H1 (cell line): ENCODE measurements around the gene ATP9B. TPM values are rescaled to one million over a fixed set of nuclear protein-coding genes. Genes with fewer than 3 reads are reported as not detected.

Experiments
- CTCF ChIA-PET: fragments of 300-600 bp; sonication (Branson Sonifier 250); formaldehyde crosslinking; loops from one replicate; lab custom pipeline; 2021; ENCODE audit not compliant: partially characterized antibody; lab: Charles Lee
- POLR2A ChIA-PET: fragments of 300-600 bp; sonication (Branson Sonifier 250); formaldehyde crosslinking; loops from one replicate; lab custom pipeline; 2021; ENCODE audit warnings: inconsistent platforms; ENCODE audit not compliant: partially characterized antibody; lab: Charles Lee
- DNase-seq, 2 experiments: peaks; one replicate each; pipeline versions ENCODE4 v3.0.0 to v3.0.0-alpha.2; 2010 to 2022; ENCODE audit warnings: low spot score in 2 of 2, low read depth in 1 of 2, mixed read lengths in 1 of 2
- FAIRE-seq: peaks from 2 replicates; lab custom pipeline; 2011; peaks lifted over from hg19 to GRCh38; lab: Jason Lieb, UNC
- H2AFZ ChIP-seq: 2 replicates; pipeline ENCODE4 v1.8.1; 2012; ENCODE audit warnings: low read length, inconsistent platforms
- H2AK5ac ChIP-seq: 2 replicates; pipeline ENCODE4 v1.6.1; 2013; ENCODE audit warnings: low read depth, low read length
- H2BK120ac ChIP-seq: replicated peaks from 2 replicates; pipeline ENCODE3; 2013; ENCODE audit warnings: low read depth, low read length, inconsistent platforms
- H2BK12ac ChIP-seq: 2 replicates; pipeline ENCODE4 v1.6.1; 2013; ENCODE audit warnings: low read depth, low read length
- H2BK15ac ChIP-seq: 2 replicates; pipeline ENCODE4 v1.6.1; 2013; ENCODE audit warnings: low read length
- H2BK20ac ChIP-seq: 2 replicates; pipeline ENCODE4 v1.6.1; 2013; ENCODE audit warnings: low read length
- H2BK5ac ChIP-seq: 2 replicates; pipeline ENCODE4 v1.6.1; 2013; ENCODE audit warnings: low read depth, low read length
- H3K14ac ChIP-seq: 2 replicates; pipeline ENCODE4 v1.6.1; 2013; ENCODE audit warnings: inconsistent platforms; ENCODE audit not compliant: insufficient read length
- H3K18ac ChIP-seq: 2 replicates; pipeline ENCODE4 v1.6.1; 2013; ENCODE audit warnings: low read length; ENCODE audit errors: extremely low read depth
- H3K23ac ChIP-seq: 2 replicates; pipeline ENCODE4 v1.6.1; 2013; ENCODE audit warnings: inconsistent platforms; ENCODE audit not compliant: insufficient read length
- H3K23me2 ChIP-seq: 2 replicates; pipeline ENCODE4 v1.6.1; 2013; ENCODE audit warnings: low read depth, low read length
- H3K27ac ChIP-seq: 2 replicates; pipeline ENCODE4 v1.6.1; 2011; ENCODE audit warnings: low read depth, low read length, inconsistent platforms
- H3K27me3 ChIP-seq, 4 experiments: replicated peaks in 1 of 4; 1 replicate in 1 of 4; 2 replicates in 3 of 4; pipeline versions ENCODE4 v1.6.1 to v1.8.1; 2011 to 2013; ENCODE audit warnings: low read length in 3 of 4, mild to moderate bottlenecking in 3 of 4, inconsistent platforms in 2 of 4, mixed read lengths in 2 of 4, moderate library complexity in 1 of 4; ENCODE audit not compliant: control insufficient read depth in 3 of 4, insufficient read depth in 3 of 4; ENCODE audit errors: extremely low read depth in 1 of 4
- H3K36me3 ChIP-seq, 4 experiments: 2 replicates each; pipeline versions ENCODE4 v1.6.1 to v1.8.1; 2011 to 2013; ENCODE audit warnings: mild to moderate bottlenecking in 4 of 4, low read length in 3 of 4, moderate library complexity in 2 of 4, control low read depth in 1 of 4, inconsistent platforms in 1 of 4; ENCODE audit not compliant: insufficient read depth in 4 of 4, control insufficient read depth in 2 of 4
- H3K4ac ChIP-seq: replicated peaks from 2 replicates; pipeline ENCODE3; 2013; ENCODE audit warnings: low read length, low read depth, mixed read lengths, inconsistent platforms; ENCODE audit not compliant: insufficient read length
- H3K4me1 ChIP-seq, 4 experiments: replicated peaks in 1 of 4; 1 replicate in 1 of 4; 2 replicates in 3 of 4; pipeline versions ENCODE4 v1.6.1 to v1.8.1; 2011 to 2013; ENCODE audit warnings: low read length in 3 of 4, inconsistent platforms in 2 of 4, mixed read lengths in 1 of 4; ENCODE audit not compliant: insufficient read depth in 4 of 4, control insufficient read depth in 3 of 4
- H3K4me2 ChIP-seq, 2 experiments: 2 replicates each; pipeline versions ENCODE4 v1.6.1 to v1.8.1; 2011 to 2013; ENCODE audit warnings: low read depth in 2 of 2, low read length in 2 of 2, control low read depth in 1 of 2, inconsistent platforms in 1 of 2, mild to moderate bottlenecking in 1 of 2; ENCODE audit not compliant: insufficient read depth in 1 of 2
- H3K4me3 ChIP-seq, 4 experiments: fragments of 200-600, 300-600 bp in 1 of 4; sonication (generic), shearing (Covaris generic), sonication (Bioruptor Twin) in 1 of 4; 2 replicates each; pipeline versions ENCODE4 v1.5.1 to v1.8.1; 2011 to 2016; ENCODE audit warnings: low read length in 4 of 4, low read depth in 3 of 4, control low read depth in 2 of 4, inconsistent platforms in 2 of 4, mild to moderate bottlenecking in 2 of 4, mixed read lengths in 1 of 4, moderate library complexity in 1 of 4; ENCODE audit not compliant: insufficient read depth in 2 of 4; ENCODE audit errors: extremely low read depth in 1 of 4
- H3K56ac ChIP-seq: replicated peaks from 2 replicates; pipeline ENCODE3; 2013; ENCODE audit warnings: low read depth, mild to moderate bottlenecking, mixed read lengths, low read length, inconsistent platforms; ENCODE audit not compliant: insufficient read length
- H3K79me1 ChIP-seq: 2 replicates; pipeline ENCODE4 v1.6.1; 2013; ENCODE audit warnings: low read depth, low read length, control low read depth
- H3K79me2 ChIP-seq, 2 experiments: 2 replicates each; pipeline versions ENCODE4 v1.6.1 to v1.8.1; 2012 to 2013; ENCODE audit warnings: low read length in 2 of 2, mild to moderate bottlenecking in 2 of 2, inconsistent platforms in 1 of 2; ENCODE audit not compliant: insufficient read depth in 2 of 2, control insufficient read depth in 1 of 2
- H3K9ac ChIP-seq, 4 experiments: replicated peaks in 1 of 4; 1 replicate in 1 of 4; 2 replicates in 3 of 4; pipeline versions ENCODE4 v1.6.1 to v1.8.1; 2011 to 2013; ENCODE audit warnings: low read depth in 3 of 4, low read length in 3 of 4, control low read depth in 2 of 4, mild to moderate bottlenecking in 2 of 4, moderate library complexity in 2 of 4, inconsistent platforms in 1 of 4; ENCODE audit errors: extremely low read depth in 1 of 4
- H3K9me3 ChIP-seq, 2 experiments: 2 replicates each; pipeline versions ENCODE4 v1.6.1 to v1.8.1; 2012 to 2013; ENCODE audit warnings: mild to moderate bottlenecking in 2 of 2, moderate library complexity in 2 of 2, control low read depth in 1 of 2, inconsistent platforms in 1 of 2, low read depth in 1 of 2, low read length in 1 of 2, mixed read lengths in 1 of 2; ENCODE audit not compliant: insufficient read depth in 2 of 2
- H4K20me1 ChIP-seq, 2 experiments: replicated peaks in 1 of 2; 2 replicates each; pipeline versions ENCODE3 to v1.8.1; 2011 to 2013; ENCODE audit warnings: inconsistent platforms in 2 of 2, low read length in 2 of 2, mild to moderate bottlenecking in 1 of 2; ENCODE audit not compliant: insufficient read depth in 2 of 2, control insufficient read depth in 1 of 2
- H4K5ac ChIP-seq: 2 replicates; pipeline ENCODE4 v1.6.1; 2013; ENCODE audit warnings: low read length, low read depth, mixed read lengths, inconsistent platforms; ENCODE audit not compliant: insufficient read length
- H4K8ac ChIP-seq: 2 replicates; pipeline ENCODE4 v1.8.0; 2013; ENCODE audit warnings: mild to moderate bottlenecking, moderate library complexity, low read length, inconsistent platforms; ENCODE audit not compliant: insufficient read depth; ENCODE audit errors: extremely low read depth
- H4K91ac ChIP-seq: replicated peaks from 2 replicates; pipeline ENCODE3; 2013; ENCODE audit warnings: low read length, mixed read lengths, inconsistent platforms; ENCODE audit not compliant: insufficient read length
- KDM1A ChIP-seq: fragments of 200-600, 300-600 bp; sonication (generic); IDR thresholded peaks from 2 replicates; pipeline ENCODE4 v1.7.1; 2016; ENCODE audit warnings: mild to moderate bottlenecking, low read length, borderline replicate concordance
- MAFK ChIP-seq: IDR thresholded peaks from 2 replicates; pipeline ENCODE4 v1.6.1; 2012; ENCODE audit warnings: low read depth, mild to moderate bottlenecking, improper control_type of control experiment, low read length
- PHF8 ChIP-seq: fragments of 200-600 bp; sonication (generic); conservative IDR thresholded peaks from 2 replicates; pipeline ENCODE4 v1.7.1; 2012; ENCODE audit warnings: low read depth, mild to moderate bottlenecking, inconsistent platforms, low read length, moderate library complexity
- RNF2 ChIP-seq: fragments of 200-900, 300-1000 bp; sonication (generic); IDR thresholded peaks from 2 replicates; pipeline ENCODE4 v1.7.1; 2016; ENCODE audit warnings: borderline replicate concordance, low read depth, mild to moderate bottlenecking, antibody characterized with exemption, low read length; ENCODE audit not compliant: poor library complexity, severe bottlenecking; ENCODE audit errors: missing control alignments
- TEAD4 ChIP-seq: IDR thresholded peaks from 2 replicates; pipeline ENCODE4 v1.6.1; 2012; ENCODE audit warnings: low read depth, low read length, inconsistent platforms, mixed read lengths
- YY1 ChIP-seq: IDR thresholded peaks from 2 replicates; pipeline ENCODE4 v1.6.1; 2011; ENCODE audit warnings: low read depth, mild to moderate bottlenecking, low read length
- WGBS, 2 experiments: shearing (Covaris generic) in 1 of 2; methylation state at CpG; one replicate each; pipeline versions ENCODE4 v1.1.6 to v1.1.7; 2013 to 2015; ENCODE audit warnings: low lambda C conversion rate in 2 of 2, mixed read lengths in 2 of 2, inconsistent platforms in 1 of 2, low coverage in 1 of 2, missing lambda C conversion rate in 1 of 2; ENCODE audit not compliant: insufficient replicate concordance in 2 of 2, insufficient coverage in 1 of 2, insufficient read length in 1 of 2; ENCODE audit errors: extremely low coverage in 1 of 2, missing lambda C conversion rate in 1 of 2; 5-methylcytosine and 5-hydroxymethylcytosine counted together
- polyA plus RNA-seq, 7 experiments: library from polyadenylated mRNA; depleted of rRNA in 3 of 7; stranded (reverse) in 5 of 7; unstranded in 2 of 7; fragments of >200 nt in 5 of 7; fragments of 200-250 nt in 2 of 7; gene quantifications; 1 replicate in 5 of 7; 2 replicates in 1 of 7; 4 replicates in 1 of 7; pipeline versions ENCODE4 v1.2.1 to v1.2.3, GENCODE V29; 2011 to 2013; ENCODE audit warnings: missing spikeins in 2 of 7, mixed read lengths in 2 of 7
- total RNA-seq: library from RNA; stranded (reverse); fragmentation: NEBNext Ultra II Directional; extraction: Animal tissue kit (Norgen Biotek cat#: 25700); gene quantifications from 2 replicates; pipeline ENCODE4 v1.2.1, GENCODE V29; 2021
- TF ChIP-seq, protein P1 (sequence below), 3 experiments: IDR thresholded peaks; 1 replicate in 2 of 3; 2 replicates in 1 of 3; pipeline versions ENCODE4 v1.5.1 to v1.6.1; 2011; ENCODE audit warnings: low read length in 3 of 3, mild to moderate bottlenecking in 3 of 3, inconsistent platforms in 2 of 3, low read depth in 1 of 3, moderate library complexity in 1 of 3; ENCODE audit not compliant: insufficient read depth in 1 of 3; ENCODE audit errors: control extremely low read depth in 1 of 3
- TF ChIP-seq, protein P2 (sequence below): IDR thresholded peaks from 2 replicates; pipeline ENCODE4 v1.6.1; 2011; ENCODE audit warnings: low read length, improper control_type of control experiment

ATP9B gene
- total and polyA plus RNA-seq, 2 of the 8 experiments (the other 6 are each of a cell fraction or from before 2014, with no cell fraction given) = 15.1 to 21.7 TPM

DNA sequence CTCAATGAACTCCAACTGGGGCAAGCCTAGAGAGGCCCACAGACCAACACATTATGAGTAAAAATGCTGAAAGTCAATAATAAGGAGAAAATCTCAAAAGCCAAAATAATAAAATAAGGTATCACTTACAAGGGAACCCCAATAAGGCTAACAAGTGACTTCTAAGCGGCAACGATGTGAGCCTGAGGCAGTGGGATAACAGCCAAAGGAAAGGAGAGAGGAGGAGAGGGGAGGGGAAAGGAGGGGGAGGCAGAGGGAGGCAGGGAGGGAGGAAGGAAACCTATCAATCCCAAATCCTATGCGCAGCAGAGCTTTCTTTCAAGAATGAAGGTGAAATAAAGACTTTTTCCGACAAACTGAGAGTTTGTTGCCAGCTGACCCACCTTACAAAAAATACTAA, 320.5 kb downstream of the ATP9B start:
- Histone ChIP-seq H3K4ac (no peak overlapping the region), H4K20me1 (peaks cover 0 to 1% of the 10 kb centered on the region in 2 experiments), H3K4me2 (no peak overlapping the region), H2AFZ (no peak overlapping the region), H2BK5ac (no peak overlapping the region), H3K79me2 (no peaks in the 10 kb centered on the region), H2AK5ac (no peak overlapping the region), H2BK15ac (no peak overlapping the region), H3K14ac (no peak overlapping the region), H3K4me1 (peaks cover 0 to 7% (median 3%) of the 10 kb centered on the region in 4 experiments; a peak in 5 of 7 replicates), H3K4me3 (no peak overlapping the region), H4K8ac (no peak overlapping the region), H3K36me3 (no peaks in the 10 kb centered on the region), H4K91ac (no peak overlapping the region), H3K27ac (no peak overlapping the region), H2BK12ac (no peak overlapping the region), H3K27me3 (peaks cover 9 to 31% (median 25%) of the 10 kb centered on the region in 4 experiments), H2BK120ac (no peak overlapping the region), H3K9ac (no peak overlapping the region), H3K9me3 (no peaks in the 10 kb centered on the region), H3K23me2 (no peaks in the 10 kb centered on the region; the same call in 1 of the 2 replicates), H3K23ac (no peak overlapping the region), H3K56ac (no peak overlapping the region), H3K18ac (no peak overlapping the region), H4K5ac (no peak overlapping the region), H2BK20ac (no peak overlapping the region), H3K79me1 (no peaks in the 10 kb centered on the region)
- no peak for TF ChIP-seq PHF8
- no peak for TF ChIP-seq MAFK
- TF ChIP-seq KDM1A = no peak
- TF ChIP-seq, protein P1, sequence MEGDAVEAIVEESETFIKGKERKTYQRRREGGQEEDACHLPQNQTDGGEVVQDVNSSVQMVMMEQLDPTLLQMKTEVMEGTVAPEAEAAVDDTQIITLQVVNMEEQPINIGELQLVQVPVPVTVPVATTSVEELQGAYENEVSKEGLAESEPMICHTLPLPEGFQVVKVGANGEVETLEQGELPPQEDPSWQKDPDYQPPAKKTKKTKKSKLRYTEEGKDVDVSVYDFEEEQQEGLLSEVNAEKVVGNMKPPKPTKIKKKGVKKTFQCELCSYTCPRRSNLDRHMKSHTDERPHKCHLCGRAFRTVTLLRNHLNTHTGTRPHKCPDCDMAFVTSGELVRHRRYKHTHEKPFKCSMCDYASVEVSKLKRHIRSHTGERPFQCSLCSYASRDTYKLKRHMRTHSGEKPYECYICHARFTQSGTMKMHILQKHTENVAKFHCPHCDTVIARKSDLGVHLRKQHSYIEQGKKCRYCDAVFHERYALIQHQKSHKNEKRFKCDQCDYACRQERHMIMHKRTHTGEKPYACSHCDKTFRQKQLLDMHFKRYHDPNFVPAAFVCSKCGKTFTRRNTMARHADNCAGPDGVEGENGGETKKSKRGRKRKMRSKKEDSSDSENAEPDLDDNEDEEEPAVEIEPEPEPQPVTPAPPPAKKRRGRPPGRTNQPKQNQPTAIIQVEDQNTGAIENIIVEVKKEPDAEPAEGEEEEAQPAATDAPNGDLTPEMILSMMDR (IDR thresholded peaks at IDR 0.05; ENCODE audit: control extremely low read depth in 1 of 3, insufficient read depth in 1 of 3, low read depth in 1 of 3, low read length in 3 of 3) = no peak
- TF ChIP-seq, protein P2, sequence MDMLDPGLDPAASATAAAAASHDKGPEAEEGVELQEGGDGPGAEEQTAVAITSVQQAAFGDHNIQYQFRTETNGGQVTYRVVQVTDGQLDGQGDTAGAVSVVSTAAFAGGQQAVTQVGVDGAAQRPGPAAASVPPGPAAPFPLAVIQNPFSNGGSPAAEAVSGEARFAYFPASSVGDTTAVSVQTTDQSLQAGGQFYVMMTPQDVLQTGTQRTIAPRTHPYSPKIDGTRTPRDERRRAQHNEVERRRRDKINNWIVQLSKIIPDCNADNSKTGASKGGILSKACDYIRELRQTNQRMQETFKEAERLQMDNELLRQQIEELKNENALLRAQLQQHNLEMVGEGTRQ = no peak
- no peak for TF ChIP-seq TEAD4
- no peak for TF ChIP-seq RNF2
- TF ChIP-seq YY1 = no peak
- FAIRE-seq (no peak), DNase-seq (no peak)
- WGBS, 2 experiments = 82% methylated on average over 4 of the region's 4 CpGs; no CpG with 5 or more reads in 1 of the 2 experiments
- POLR2A ChIA-PET = interaction anchor here (1.2 to 1.3 kb wide), 3 partner anchors 8 to 10 kb away, joined by 3 to 4 read pairs (median 3); no protein-coding TSS in a partner anchor
- CTCF ChIA-PET = interaction anchor here (0.7 to 8.9 kb wide), 4 partner anchors 10 to 271 kb away, joined by 3 to 62 read pairs (median 3); no protein-coding TSS in a partner anchor
